Stomach (tissue), 4 donors: ENCODE data around the gene IMMT.

ENCODE experiments used
- POLR2A ChIP-seq, 4 donors: fragments of 450-650 bp; IDR thresholded peaks; one replicate each; pipeline ENCODE4 v1.6.1; 2016; ENCODE audit warnings: antibody characterized with exemption in 4 of 4, control low read depth in 2 of 4, mild to moderate bottlenecking in 1 of 4, moderate library complexity in 1 of 4
- TF ChIP-seq, protein P1 (sequence below), 7 experiments: fragments of 450-650 bp in 4 of 7; fragments of 200-600 bp in 3 of 7; sonication (generic) in 3 of 7; IDR thresholded peaks; one replicate each; pipeline ENCODE4 v1.5.1; 2016 to 2019; ENCODE audit warnings: antibody characterized with exemption in 7 of 7, control low read depth in 2 of 7, mild to moderate bottlenecking in 1 of 7

DNA sequence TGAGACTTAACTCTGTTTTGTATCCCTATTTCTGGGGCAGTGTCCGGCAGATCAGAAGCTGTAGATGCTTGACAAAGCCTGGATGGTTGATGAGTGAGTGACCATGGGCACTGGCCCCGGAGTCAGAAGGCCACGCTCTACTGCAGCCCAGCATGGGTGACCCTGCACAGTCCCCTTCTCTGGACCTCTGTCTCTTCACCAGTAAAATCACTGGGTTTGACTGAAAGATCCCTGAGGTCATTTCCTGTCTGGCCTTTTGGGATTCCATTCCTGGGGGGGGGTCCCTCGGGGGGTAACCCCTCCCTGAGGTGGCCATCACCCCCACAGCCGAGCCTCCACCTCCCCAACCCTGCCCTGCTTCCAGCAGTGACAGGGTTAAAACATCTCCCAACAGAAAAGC lies 35.7 kb upstream of the IMMT start:
- TF ChIP-seq, protein P1, sequence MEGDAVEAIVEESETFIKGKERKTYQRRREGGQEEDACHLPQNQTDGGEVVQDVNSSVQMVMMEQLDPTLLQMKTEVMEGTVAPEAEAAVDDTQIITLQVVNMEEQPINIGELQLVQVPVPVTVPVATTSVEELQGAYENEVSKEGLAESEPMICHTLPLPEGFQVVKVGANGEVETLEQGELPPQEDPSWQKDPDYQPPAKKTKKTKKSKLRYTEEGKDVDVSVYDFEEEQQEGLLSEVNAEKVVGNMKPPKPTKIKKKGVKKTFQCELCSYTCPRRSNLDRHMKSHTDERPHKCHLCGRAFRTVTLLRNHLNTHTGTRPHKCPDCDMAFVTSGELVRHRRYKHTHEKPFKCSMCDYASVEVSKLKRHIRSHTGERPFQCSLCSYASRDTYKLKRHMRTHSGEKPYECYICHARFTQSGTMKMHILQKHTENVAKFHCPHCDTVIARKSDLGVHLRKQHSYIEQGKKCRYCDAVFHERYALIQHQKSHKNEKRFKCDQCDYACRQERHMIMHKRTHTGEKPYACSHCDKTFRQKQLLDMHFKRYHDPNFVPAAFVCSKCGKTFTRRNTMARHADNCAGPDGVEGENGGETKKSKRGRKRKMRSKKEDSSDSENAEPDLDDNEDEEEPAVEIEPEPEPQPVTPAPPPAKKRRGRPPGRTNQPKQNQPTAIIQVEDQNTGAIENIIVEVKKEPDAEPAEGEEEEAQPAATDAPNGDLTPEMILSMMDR (IDR thresholded peaks at IDR 0.05) = no peak
- TF ChIP-seq POLR2A (IDR thresholded peaks at IDR 0.05) = no peak
